HCT116 (cell line): ENCODE measurements around the gene CC2D2B. TPM values are rescaled to one million over a fixed set of nuclear protein-coding genes. Genes with fewer than 3 reads are reported as not detected.

Experiments used
- ATAC-seq: fragments of 200-7000 bp; cut with Tn5 transposase; 2 replicates; pipeline ENCODE4 v1.9.1; 2020; ENCODE audit warnings: mild to moderate bottlenecking, moderate library complexity
- BruUV-seq: library from RNA; stranded (reverse); fragments of 400-500 nt; replicated peaks from 2 replicates; lab custom pipeline; 2021; lab: Mats Ljungman, UMichigan
- CTCF ChIA-PET: fragments of 300-600 bp; sonication (Branson Sonifier 250); formaldehyde crosslinking; loops from one replicate; lab custom pipeline; 2021; ENCODE audit warnings: antibody characterized with exemption; lab: Charles Lee
- POLR2A ChIA-PET: fragments of 300-600, 350-600 bp; sonication (Branson Sonifier 250); formaldehyde crosslinking; loops from one replicate; lab custom pipeline; 2021; ENCODE audit warnings: antibody characterized with exemption; lab: Charles Lee
- RAD21 ChIA-PET, 2 experiments: fragments of 300-600 bp; sonication (Branson Sonifier 250); formaldehyde crosslinking; loops; one replicate each; lab custom pipeline; 2023; ENCODE audit warnings: low total read pairs in 2 of 2; ENCODE audit not compliant: uncharacterized antibody in 2 of 2, unreplicated experiment in 2 of 2, low non-redundant PET in 1 of 2; lab: Charles Lee
- DNase-seq: peaks from one replicate; pipeline ENCODE4 v3.0.0-alpha.2; 2010; ENCODE audit warnings: low read depth, low spot score
- H2AFZ ChIP-seq: fragments of 200-600 bp; shearing (Covaris generic), sonication (generic); 2 replicates; pipeline ENCODE4 v1.6.1; 2017; ENCODE audit warnings: low read depth, mixed run types, mixed read lengths, antibody characterized with exemption, low read length; ENCODE audit not compliant: poor library complexity, severe bottlenecking
- H3K27ac ChIP-seq: 2 replicates; pipeline ENCODE4 v1.5.1; 2012; ENCODE audit warnings: low read depth, low read length
- H3K27me3 ChIP-seq: fragments of 200-600 bp; sonication (generic); 2 replicates; pipeline ENCODE4 v1.6.1; 2016; ENCODE audit warnings: mixed run types, low read length, mixed read lengths; ENCODE audit not compliant: insufficient read depth
- H3K36me3 ChIP-seq, 2 experiments: fragments of 200-500 bp in 1 of 2; fragments of 200-600 bp in 1 of 2; sonication (Bioruptor generic) in 1 of 2; sonication (generic) in 1 of 2; 2 replicates each; pipeline versions ENCODE4 v1.5.1 to v1.6.1; 2014 to 2016; ENCODE audit warnings: low read length in 2 of 2, inconsistent platforms in 1 of 2, mixed read lengths in 1 of 2, mixed run types in 1 of 2; ENCODE audit not compliant: insufficient read depth in 2 of 2, control insufficient read depth in 1 of 2
- H3K4me1 ChIP-seq, 2 experiments: fragments of 200-600 bp in 1 of 2; sonication (generic) in 1 of 2; 2 replicates each; pipeline versions ENCODE4 v1.5.1 to v1.6.1; 2012 to 2017; ENCODE audit warnings: low read length in 2 of 2, inconsistent platforms in 1 of 2, mild to moderate bottlenecking in 1 of 2, mixed read lengths in 1 of 2, mixed run types in 1 of 2, moderate library complexity in 1 of 2; ENCODE audit not compliant: insufficient read depth in 2 of 2, control insufficient read depth in 1 of 2
- H3K4me2 ChIP-seq: fragments of 200-600 bp; sonication (generic); 2 replicates; pipeline ENCODE4 v1.6.1; 2017; ENCODE audit warnings: mixed run types, low read length, mixed read lengths
- H3K4me3 ChIP-seq, 2 experiments: fragments of 200-600 bp in 1 of 2; sonication (generic) in 1 of 2; replicated peaks in 1 of 2; 2 replicates each; pipeline ENCODE4 v1.5.1; 2011 to 2016; ENCODE audit warnings: low read length in 2 of 2, control low read depth in 1 of 2, low read depth in 1 of 2, mild to moderate bottlenecking in 1 of 2, mixed read lengths in 1 of 2, mixed run types in 1 of 2
- H3K79me2 ChIP-seq: fragments of 200-600 bp; sonication (generic); 2 replicates; pipeline ENCODE4 v1.6.1; 2017; ENCODE audit warnings: mild to moderate bottlenecking, mixed run types, low read length, moderate library complexity, mixed read lengths; ENCODE audit not compliant: insufficient read depth
- H3K9ac ChIP-seq: fragments of 200-600 bp; sonication (generic); 2 replicates; pipeline ENCODE4 v1.6.1; 2016; ENCODE audit warnings: low read length, mixed read lengths
- H3K9me2 ChIP-seq: fragments of 200-600 bp; sonication (generic), shearing (Covaris generic); 2 replicates; pipeline ENCODE4 v1.6.1; 2017; ENCODE audit warnings: mixed run types, mild to moderate bottlenecking, moderate library complexity; ENCODE audit not compliant: insufficient read depth
- H3K9me3 ChIP-seq, 2 experiments: fragments of 200-500 bp in 1 of 2; fragments of 200-600 bp in 1 of 2; sonication (Bioruptor generic) in 1 of 2; sonication (generic) in 1 of 2; 2 replicates each; pipeline ENCODE4 v1.6.1; 2014 to 2017; ENCODE audit warnings: low read length in 2 of 2, mixed read lengths in 2 of 2, inconsistent platforms in 1 of 2, low read depth in 1 of 2, mild to moderate bottlenecking in 1 of 2, mixed run types in 1 of 2, moderate library complexity in 1 of 2; ENCODE audit not compliant: control insufficient read depth in 1 of 2, insufficient read depth in 1 of 2
- H4K20me1 ChIP-seq: fragments of 200-600 bp; sonication (generic), shearing (Covaris generic); 2 replicates; pipeline ENCODE4 v1.6.1; 2017; ENCODE audit warnings: mixed run types, mild to moderate bottlenecking, moderate library complexity; ENCODE audit not compliant: insufficient read depth
- EZH2phosphoT487 ChIP-seq: fragments of 200-600 bp; IDR thresholded peaks from 2 replicates; pipeline ENCODE4 v1.6.1; 2018; ENCODE audit warnings: antibody characterized with exemption, borderline replicate concordance
- SIN3A ChIP-seq: IDR thresholded peaks from 2 replicates; pipeline ENCODE4 v1.6.1; 2012; ENCODE audit warnings: low read depth
- SRF ChIP-seq: IDR thresholded peaks from 2 replicates; pipeline ENCODE4 v1.6.1; 2012; ENCODE audit warnings: low read depth
- TCF7L2 ChIP-seq: IDR thresholded peaks from 2 replicates; pipeline ENCODE4 v1.7.0; 2011; ENCODE audit warnings: borderline replicate concordance, inconsistent platforms; ENCODE audit not compliant: insufficient read depth, insufficient read length; ENCODE audit errors: extremely low read depth
- ZFX ChIP-seq: fragments of 450-650 bp; IDR thresholded peaks from 2 replicates; pipeline ENCODE4 v1.6.1; 2017
- intact Hi-C: fragments of 100-400 bp; cut with micrococcal nuclease; formaldehyde crosslinking; loops from 2 replicates; pipeline ENCODE4 v1.10.0; 2022
- total RNA-seq: library from RNA; stranded (reverse); gene quantifications from one replicate; pipeline ENCODE4 v1.2.1, GENCODE V29; 2021; ENCODE audit not compliant: unreplicated experiment
- TF ChIP-seq, protein P1 (sequence below): IDR thresholded peaks from 2 replicates; pipeline ENCODE4 v1.6.1; 2012; ENCODE audit warnings: low read depth
- TF ChIP-seq, protein P2 (sequence below): IDR thresholded peaks from 2 replicates; pipeline ENCODE4 v1.6.1; 2012

CC2D2B gene
- total RNA-seq, 1 experiment from 2014 or later: 0.20 TPM

DNA sequence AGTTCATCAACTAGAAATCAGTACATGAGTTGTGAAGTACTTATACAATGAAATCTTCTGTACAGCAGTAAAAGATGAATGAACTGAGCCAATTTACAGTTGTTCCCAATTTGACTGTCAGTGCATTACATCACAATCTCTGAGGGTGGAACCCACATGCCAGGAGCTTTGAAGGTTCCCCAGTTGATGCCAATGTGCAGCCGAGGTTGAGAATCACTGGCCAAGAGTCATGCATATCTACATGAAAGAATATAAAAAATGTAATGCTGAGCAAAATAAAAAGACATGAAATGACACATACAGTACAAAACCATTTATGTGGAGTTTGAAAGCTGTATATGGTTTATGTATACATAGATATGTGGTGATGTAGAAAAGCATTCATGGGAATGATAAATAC lies 113.6 kb downstream of the CC2D2B start:
- Histone ChIP-seq H3K4me1 (peaks cover 0 to 4% of the 10 kb centered on the region in 2 experiments; a peak in 1 of 4 replicates), H3K4me3 (no peak overlapping the region), H4K20me1 (no peaks in the 10 kb centered on the region), H3K9ac (no peak overlapping the region), H3K9me3 (no peaks in the 10 kb centered on the region), H2AFZ (no peak overlapping the region), H3K79me2 (no peaks in the 10 kb centered on the region), H3K9me2 (no peaks in the 10 kb centered on the region), H3K36me3 (no peaks in the 10 kb centered on the region), H3K4me2 (no peak overlapping the region), H3K27me3 (no peaks in the 10 kb centered on the region), H3K27ac (no peak overlapping the region)
- intact Hi-C loops: no loop called here
- TF ChIP-seq SIN3A: no peak
- TF ChIP-seq, protein P1, sequence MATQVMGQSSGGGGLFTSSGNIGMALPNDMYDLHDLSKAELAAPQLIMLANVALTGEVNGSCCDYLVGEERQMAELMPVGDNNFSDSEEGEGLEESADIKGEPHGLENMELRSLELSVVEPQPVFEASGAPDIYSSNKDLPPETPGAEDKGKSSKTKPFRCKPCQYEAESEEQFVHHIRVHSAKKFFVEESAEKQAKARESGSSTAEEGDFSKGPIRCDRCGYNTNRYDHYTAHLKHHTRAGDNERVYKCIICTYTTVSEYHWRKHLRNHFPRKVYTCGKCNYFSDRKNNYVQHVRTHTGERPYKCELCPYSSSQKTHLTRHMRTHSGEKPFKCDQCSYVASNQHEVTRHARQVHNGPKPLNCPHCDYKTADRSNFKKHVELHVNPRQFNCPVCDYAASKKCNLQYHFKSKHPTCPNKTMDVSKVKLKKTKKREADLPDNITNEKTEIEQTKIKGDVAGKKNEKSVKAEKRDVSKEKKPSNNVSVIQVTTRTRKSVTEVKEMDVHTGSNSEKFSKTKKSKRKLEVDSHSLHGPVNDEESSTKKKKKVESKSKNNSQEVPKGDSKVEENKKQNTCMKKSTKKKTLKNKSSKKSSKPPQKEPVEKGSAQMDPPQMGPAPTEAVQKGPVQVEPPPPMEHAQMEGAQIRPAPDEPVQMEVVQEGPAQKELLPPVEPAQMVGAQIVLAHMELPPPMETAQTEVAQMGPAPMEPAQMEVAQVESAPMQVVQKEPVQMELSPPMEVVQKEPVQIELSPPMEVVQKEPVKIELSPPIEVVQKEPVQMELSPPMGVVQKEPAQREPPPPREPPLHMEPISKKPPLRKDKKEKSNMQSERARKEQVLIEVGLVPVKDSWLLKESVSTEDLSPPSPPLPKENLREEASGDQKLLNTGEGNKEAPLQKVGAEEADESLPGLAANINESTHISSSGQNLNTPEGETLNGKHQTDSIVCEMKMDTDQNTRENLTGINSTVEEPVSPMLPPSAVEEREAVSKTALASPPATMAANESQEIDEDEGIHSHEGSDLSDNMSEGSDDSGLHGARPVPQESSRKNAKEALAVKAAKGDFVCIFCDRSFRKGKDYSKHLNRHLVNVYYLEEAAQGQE: no peak
- no peak for TF ChIP-seq TCF7L2
- TF ChIP-seq, protein P2, sequence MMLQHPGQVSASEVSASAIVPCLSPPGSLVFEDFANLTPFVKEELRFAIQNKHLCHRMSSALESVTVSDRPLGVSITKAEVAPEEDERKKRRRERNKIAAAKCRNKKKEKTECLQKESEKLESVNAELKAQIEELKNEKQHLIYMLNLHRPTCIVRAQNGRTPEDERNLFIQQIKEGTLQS: no peak
- no peak for TF ChIP-seq ZFX
- TF ChIP-seq SRF: no peak
- TF ChIP-seq EZH2phosphoT487: no peak
- RAD21 ChIA-PET: no interaction called here
- CTCF ChIA-PET: no interaction called here
- no TSS peak for BruUV-seq
- DNase-seq (no peak), ATAC-seq (no peak)
- POLR2A ChIA-PET: no interaction called here
